GM19328 (cell line): ENCODE measurements around the gene TMC8.

Experiments used
- ATAC-seq: cut with Tn5 transposase; IDR thresholded peaks from one replicate; pipeline ENCODE4 v1.9.1; 2021; ENCODE audit warnings: mild to moderate bottlenecking, moderate library complexity; ENCODE audit not compliant: unreplicated experiment

The TMC8 gene

GRCh38 chr17:78174870-78175642, 44.5 kb downstream of the TMC8 start:
- ATAC-seq = no peak

- no peak for ATAC-seq
Observed at GRCh38 chr17:78175643-78175981, 45.0 kb downstream of the TMC8 start.

GRCh38 chr17:78176548-78177025, 46.0 kb downstream of the TMC8 start:
- ATAC-seq = no peak

- ATAC-seq = no peak
Observed at GRCh38 chr17:78179372-78179771, 48.8 kb downstream of the TMC8 start.

- ATAC-seq = no peak
Observed at GRCh38 chr17:78180083-78180482, 49.5 kb downstream of the TMC8 start.

- no peak for ATAC-seq
Observed at GRCh38 chr17:78180508-78180907, 49.9 kb downstream of the TMC8 start.

GRCh38 chr17:78182504-78182903, 51.9 kb downstream of the TMC8 start:
- ATAC-seq = no peak

GRCh38 chr17:78183916-78184315, 53.3 kb downstream of the TMC8 start:
- no peak for ATAC-seq

GRCh38 chr17:78184351-78184750, 53.8 kb downstream of the TMC8 start:
- no peak for ATAC-seq

- no peak for ATAC-seq
Observed at GRCh38 chr17:78184868-78185267, 54.3 kb downstream of the TMC8 start.

GRCh38 chr17:78185981-78186691, 55.6 kb downstream of the TMC8 start:
- ATAC-seq = no peak

- peak; percentile 93 for ATAC-seq
Observed at GRCh38 chr17:78186692-78187595, 56.4 kb downstream of the TMC8 start, which contains the start of the genes AFMID and TK1. Gene AFMID, plus strand, starts transcription at chr17:78187362. Its CDS starts 9 bp downstream, at chr17:78187371. Gene TK1, minus strand, starts transcription at chr17:78187052. Its CDS starts 58 bp downstream, at chr17:78186994.
